ENCODE measurements around the gene GPR15. TPM values are rescaled to one million over a fixed set of nuclear protein-coding genes. Genes with fewer than 3 reads are reported as not detected.

The GPR15 gene
- total RNA-seq, 1 donor from 2014 or later: not detected

GRCh38 chr3:98521897-98522543, 9.8 kb upstream of the GPR15 start:
- DNase-seq (ENCODE audit: extremely low spot score, unreplicated experiment): no peak
- Mint-ChIP-seq H3K36me3 (ENCODE audit: unreplicated experiment) (peaks cover 26% of the 10 kb centered on the region), H3K4me1 (ENCODE audit: unreplicated experiment) (peaks cover 17% of the 10 kb centered on the region), H3K27me3 (ENCODE audit: unreplicated experiment) (peaks cover 8% of the 10 kb centered on the region), H3K9me3 (ENCODE audit: unreplicated experiment) (no peaks in the 10 kb centered on the region), H3K27ac (ENCODE audit: unreplicated experiment) (peak overlapping the region; percentile 81), H3K4me3 (ENCODE audit: unreplicated experiment) (peak overlapping the region; percentile 81)
- no peak for TF ChIP-seq CTCF (IDR thresholded peaks at IDR 0.05)

- no peaks in the 10 kb centered on the region for H3K9me3 Mint-ChIP-seq (ENCODE audit: unreplicated experiment)
- no peak for TF ChIP-seq CTCF (IDR thresholded peaks at IDR 0.05)
Observed at GRCh38 chr3:98522544-98523281, 9.1 kb upstream of the GPR15 start, which contains the start of gene CLDND1. CLDND1 (minus strand) TSS chr3:98522902; CDS start chr3:98521424, 1,478 bp downstream.

GRCh38 chr3:98525494-98525893, 6.3 kb upstream of the GPR15 start:
- peaks cover 3% of the 10 kb centered on the region for H3K36me3 Mint-ChIP-seq (ENCODE audit: unreplicated experiment)

More at GRCh38 chr3:98522544-98523281, 9.1 kb upstream of the GPR15 start, which contains the start of gene CLDND1:
- Mint-ChIP-seq H3K4me3 (ENCODE audit: unreplicated experiment) (peak within 1 kb of the TSS; percentile 81), H3K4me1 (ENCODE audit: unreplicated experiment) (peaks cover 17% of the 10 kb centered on the region), H3K27me3 (ENCODE audit: unreplicated experiment) (peaks cover 14% of the 10 kb centered on the region), H3K36me3 (ENCODE audit: unreplicated experiment) (peaks cover 26% of the 10 kb centered on the region), H3K27ac (ENCODE audit: unreplicated experiment) (peak within 1 kb of the TSS; percentile 81)
- peak; percentile 98 for DNase-seq (ENCODE audit: extremely low spot score, unreplicated experiment)

GRCh38 chr3:98528474-98529346, 3.1 kb upstream of the GPR15 start:
- H3K27ac Mint-ChIP-seq (ENCODE audit: unreplicated experiment): no peak overlapping the region
- no peaks in the 10 kb centered on the region for H3K4me1 Mint-ChIP-seq (ENCODE audit: unreplicated experiment)
- H3K36me3 Mint-ChIP-seq (ENCODE audit: unreplicated experiment): no peaks in the 10 kb centered on the region
- H3K9me3 Mint-ChIP-seq (ENCODE audit: unreplicated experiment): no peaks in the 10 kb centered on the region
- peaks cover 68% of the 10 kb centered on the region for H3K27me3 Mint-ChIP-seq (ENCODE audit: unreplicated experiment)
- TF ChIP-seq CTCF (IDR thresholded peaks at IDR 0.05): no peak
- no peak overlapping the region for H3K4me3 Mint-ChIP-seq (ENCODE audit: unreplicated experiment)
- no peak for DNase-seq (ENCODE audit: extremely low spot score, unreplicated experiment)

More at GRCh38 chr3:98525494-98525893, 6.3 kb upstream of the GPR15 start:
- Mint-ChIP-seq H3K27ac (ENCODE audit: unreplicated experiment) (no peak overlapping the region), H3K4me3 (ENCODE audit: unreplicated experiment) (no peak overlapping the region), H3K27me3 (ENCODE audit: unreplicated experiment) (peaks cover 36% of the 10 kb centered on the region), H3K9me3 (ENCODE audit: unreplicated experiment) (no peaks in the 10 kb centered on the region), H3K4me1 (ENCODE audit: unreplicated experiment) (peaks cover 14% of the 10 kb centered on the region)
- TF ChIP-seq CTCF (IDR thresholded peaks at IDR 0.05): no peak
- no peak for DNase-seq (ENCODE audit: extremely low spot score, unreplicated experiment)

Measured in osteocyte (in vitro differentiated cells).